Measurements from ENCODE around the gene PDE10A.

The PDE10A gene

DNA sequence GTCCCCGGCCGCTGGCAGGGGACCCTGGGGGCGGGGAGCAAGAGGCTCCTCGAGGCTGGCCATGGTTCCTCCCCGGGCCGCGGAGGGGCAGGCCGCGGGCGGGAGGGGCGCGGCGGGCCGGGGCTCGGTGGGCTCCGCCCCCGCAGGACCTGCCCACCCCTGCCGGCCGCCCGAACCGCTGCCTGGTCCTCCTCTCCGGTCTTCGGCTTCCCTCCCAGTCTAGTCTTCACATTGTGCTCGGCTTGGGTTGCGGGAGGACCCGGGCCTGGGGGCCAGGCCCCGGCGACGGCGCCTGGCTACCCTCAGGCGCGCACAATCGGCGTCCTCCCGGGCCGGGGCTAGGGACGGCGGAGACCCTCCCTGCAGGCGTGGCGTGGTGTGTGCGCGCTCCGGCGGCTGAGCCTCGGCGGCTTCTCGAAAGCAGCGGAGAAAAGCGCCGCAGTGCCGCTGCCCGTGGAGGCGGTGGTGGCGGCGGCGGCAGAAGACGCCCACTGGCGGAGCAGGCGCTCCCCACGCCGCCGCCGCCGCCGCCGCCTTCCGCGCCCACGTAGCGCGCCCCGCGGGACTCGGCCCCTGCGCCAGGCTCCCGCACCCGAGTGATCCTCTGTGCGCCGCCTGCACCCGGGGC, at the start of gene PDE10A:
Gene PDE10A, minus strand, starts transcription at position 493 of the 628 bp plus-strand sequence. Its CDS starts 430 bp downstream, at position 63.
- DNase-seq (ENCODE audit: low spot score): no peak

DNA sequence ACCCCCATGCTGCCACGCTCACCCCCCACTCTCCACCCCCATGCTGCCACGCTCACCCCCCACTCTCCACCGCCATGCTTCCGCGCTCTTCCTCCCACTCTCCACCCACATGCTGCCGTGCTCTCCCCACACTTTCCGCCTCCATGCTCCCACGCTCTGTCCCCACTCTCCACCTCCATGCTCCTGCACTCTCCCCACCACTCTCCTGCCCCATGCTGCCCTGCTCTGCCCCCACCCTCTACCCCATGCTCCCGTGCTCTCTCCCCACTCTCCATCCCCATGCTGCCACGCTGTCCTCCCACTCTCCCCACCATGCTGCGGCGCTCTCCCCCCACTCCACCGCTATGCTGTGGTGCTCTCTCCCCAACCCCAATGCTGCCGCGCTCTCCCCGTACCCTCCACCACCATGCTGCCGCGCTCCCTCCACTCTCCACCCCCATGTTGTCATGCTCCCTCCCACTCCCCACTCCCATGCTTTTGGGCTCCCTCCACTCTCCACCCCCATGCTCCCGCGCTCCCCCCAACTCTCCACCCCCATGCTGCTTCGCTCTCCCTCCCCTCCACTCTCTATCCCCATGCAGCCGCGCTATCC, 46.0 kb upstream of the PDE10A start:
- DNase-seq (ENCODE audit: low spot score): no peak

DNA sequence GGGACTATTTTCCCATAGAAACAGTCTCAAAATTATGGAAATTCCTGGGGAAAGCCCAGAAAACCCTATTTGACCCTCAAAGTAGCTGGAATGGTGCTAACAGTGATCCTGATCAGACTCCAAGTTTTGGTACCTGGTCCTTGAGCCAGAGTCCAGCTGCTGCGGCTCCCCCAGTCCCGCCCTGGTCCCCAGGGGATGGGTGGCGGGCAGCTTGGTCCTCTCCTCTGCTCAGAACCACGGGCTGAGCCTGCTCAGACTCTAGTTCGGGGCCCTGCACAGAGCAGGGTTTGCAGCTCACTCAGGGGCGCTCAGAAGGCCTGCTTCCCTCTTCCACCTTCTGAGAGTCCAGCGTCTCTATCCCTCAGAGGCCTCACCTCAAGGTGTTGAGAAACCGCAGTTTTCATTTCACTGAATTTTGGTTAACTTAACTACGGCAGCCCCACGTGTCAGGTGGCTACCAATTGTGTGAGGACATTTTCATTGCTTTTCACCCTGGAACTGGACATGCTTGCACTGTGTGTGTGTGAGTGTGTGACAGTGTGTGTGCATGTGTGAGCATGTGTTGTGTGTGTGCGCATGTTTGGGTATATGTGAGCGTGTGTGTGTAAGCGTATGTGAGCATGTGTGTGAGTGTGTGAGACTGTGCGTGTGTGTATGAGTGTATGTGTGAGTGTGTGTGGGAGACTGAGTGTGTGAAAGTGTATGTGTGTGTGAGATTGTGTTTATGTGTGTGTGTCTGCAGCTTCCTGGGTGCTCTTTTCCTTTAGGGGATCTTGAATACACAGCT, 44.2 kb upstream of the PDE10A start:
- DNase-seq (ENCODE audit: low spot score): no peak

DNA sequence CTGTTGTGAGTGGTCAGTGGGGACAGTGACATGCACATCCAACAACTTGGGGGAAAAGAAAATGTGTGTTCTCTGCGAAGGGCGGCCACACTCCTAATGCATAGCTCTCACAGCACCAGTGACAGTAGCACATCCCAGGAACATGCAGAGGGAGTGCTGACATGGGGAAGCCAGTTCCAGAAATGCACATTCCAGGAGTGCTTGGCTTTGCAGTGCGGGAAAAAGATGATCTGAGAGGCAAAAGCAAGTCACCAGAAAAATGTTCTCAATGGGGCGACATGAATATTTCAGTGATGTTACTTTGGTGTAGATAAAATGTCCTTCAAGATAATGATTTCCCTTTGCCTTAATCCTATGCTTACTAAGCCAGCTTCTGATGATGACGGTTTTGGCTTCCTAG, 42.9 kb upstream of the PDE10A start:
- DNase-seq (ENCODE audit: low spot score): no peak

DNA sequence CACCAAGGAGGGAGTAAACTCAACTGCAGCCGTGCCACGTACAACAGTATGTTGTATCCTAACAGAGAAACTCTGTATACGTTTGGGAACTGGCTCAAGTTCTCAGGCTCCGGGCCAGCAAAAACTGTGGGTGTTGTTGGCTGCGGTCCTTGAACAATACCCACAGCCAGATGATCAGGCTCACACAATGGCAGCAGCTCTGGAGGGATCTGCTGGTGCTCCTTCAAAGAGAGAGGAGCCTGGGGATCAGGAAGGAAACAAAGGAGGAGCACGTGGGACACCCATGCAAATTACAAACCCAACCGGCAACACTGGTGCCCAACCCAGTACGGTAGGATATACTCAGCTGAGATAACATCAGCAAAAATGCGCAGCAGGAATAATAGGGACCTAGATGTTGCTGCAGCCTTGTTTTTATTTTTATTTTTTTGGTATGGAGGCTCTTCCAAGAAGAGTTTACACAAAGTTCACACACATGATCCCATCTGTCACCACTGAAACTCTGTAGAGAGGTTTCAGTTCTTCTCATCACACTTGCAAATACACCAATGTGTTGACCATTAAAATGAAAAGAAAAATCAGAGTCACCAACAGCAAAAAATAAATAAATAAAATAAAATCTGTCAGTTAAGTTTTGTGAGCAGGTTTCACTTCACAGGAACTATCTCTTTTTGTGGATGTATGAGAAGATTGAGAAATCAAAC, 41.2 kb upstream of the PDE10A start:
- DNase-seq (ENCODE audit: low spot score): no peak

DNA sequence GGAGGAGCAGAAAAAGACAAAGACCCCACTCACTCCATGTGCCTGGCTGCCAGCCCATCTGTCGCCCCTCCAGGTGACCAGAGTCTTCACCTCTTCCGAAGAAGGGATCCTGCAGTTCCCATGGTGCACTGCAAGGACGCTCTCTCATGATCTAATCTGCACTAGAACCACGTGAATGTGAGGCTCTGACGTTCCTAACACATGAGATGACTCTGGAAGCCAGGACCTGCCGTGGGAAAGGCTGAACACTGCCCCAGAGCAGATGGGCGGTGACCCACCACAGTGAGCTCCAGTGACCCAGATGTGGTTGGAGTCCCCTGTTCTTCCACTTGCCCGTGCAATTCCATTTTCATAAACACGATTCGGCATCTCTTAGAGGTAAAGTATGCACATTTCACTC, 39.6 kb upstream of the PDE10A start:
- DNase-seq (ENCODE audit: low spot score): no peak

DNA sequence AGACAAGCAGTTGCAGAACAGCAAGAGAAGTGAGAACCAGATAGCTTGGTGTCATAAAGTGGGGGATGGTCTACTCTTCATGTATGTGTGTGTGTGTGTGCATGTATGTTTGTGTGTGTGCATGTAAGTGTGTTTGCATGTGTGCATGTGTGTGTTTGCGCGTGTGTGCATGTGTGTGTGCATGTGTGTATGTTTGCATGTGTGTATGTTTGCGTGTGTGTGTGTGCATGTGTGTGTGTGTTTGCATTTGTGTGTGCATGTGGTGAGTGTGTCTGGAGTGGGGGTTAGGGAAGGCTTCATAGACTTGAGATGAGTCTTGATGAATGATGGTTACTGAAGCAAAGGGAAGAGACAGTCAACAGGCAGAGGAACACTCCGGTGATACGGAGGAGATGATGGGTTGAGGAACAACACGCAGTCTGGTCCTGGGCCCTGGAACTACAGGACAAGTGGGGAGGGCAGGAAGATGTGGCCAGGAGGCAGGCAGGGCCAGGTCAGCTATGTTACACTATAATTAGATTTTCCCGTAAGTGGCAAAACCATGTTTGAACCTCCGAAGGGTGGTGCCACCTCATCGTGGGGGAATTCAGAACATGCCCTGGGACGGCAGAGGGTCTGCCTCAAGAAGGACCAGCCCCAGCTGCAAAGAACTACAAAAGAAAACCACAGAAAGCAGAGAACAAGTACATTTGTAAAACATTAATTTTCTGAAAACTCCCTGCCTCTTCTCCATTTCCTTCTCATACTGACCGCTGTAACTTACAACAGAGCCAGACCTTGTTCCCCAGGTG, 38.7 kb upstream of the PDE10A start:
- DNase-seq (ENCODE audit: low spot score): no peak

DNA sequence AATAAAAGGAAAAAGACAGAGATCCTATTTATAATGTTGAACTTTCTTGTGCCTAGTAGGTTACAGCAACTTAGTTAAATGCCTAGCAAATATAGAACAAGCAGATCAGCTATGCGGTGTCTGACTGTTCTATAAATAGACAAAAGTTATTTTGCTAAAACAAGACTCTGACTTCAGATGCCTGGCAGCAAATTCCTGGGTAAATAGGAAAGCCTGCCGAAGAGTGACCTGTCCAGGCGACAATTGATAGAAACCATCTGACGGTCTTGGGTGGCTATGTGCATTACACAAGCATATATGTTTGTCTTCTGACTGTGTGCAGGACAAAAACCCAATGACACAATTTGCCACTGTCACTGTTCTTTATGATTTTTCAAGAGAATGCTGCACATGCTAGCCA, 38.0 kb upstream of the PDE10A start:
- no peak for DNase-seq (ENCODE audit: low spot score)

DNA sequence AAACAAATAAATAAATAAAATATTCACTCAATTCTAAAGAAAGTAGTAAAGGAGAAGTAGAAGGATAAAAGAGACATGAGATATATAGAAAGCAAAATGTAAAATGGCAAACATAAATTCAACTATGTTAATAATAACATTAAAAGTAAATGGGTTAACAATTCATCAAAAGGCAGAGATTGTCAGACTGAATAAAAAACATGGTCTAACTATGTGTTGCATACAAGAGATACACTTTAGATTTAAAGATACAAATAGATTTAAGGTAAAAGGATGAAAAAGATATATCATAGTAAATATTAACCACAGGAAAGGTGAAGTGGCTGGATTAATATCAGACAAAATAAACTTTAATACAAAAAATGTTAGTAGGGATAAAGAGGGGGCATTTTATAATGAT, 35.8 kb upstream of the PDE10A start:
- no peak for DNase-seq (ENCODE audit: low spot score)

DNA sequence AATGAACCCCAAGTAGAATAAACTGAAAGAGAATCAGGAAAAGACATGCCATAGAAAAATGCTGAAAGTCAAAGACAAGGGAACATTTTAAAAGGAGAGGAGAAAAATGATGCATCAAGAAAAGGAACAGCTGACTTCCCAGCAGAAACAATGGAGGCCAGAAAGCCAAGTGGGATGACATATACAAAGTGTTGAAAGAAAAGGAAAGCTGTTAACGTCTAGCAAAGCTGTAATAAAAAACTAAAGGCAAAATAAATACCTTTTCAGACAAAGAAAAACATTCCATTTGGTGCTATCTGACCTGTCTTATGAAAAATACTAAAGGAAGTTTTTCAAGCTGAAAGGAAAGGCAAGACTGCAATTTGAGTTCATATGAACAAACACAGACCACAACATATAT, 34.1 kb upstream of the PDE10A start:
- DNase-seq (ENCODE audit: low spot score): no peak

DNA sequence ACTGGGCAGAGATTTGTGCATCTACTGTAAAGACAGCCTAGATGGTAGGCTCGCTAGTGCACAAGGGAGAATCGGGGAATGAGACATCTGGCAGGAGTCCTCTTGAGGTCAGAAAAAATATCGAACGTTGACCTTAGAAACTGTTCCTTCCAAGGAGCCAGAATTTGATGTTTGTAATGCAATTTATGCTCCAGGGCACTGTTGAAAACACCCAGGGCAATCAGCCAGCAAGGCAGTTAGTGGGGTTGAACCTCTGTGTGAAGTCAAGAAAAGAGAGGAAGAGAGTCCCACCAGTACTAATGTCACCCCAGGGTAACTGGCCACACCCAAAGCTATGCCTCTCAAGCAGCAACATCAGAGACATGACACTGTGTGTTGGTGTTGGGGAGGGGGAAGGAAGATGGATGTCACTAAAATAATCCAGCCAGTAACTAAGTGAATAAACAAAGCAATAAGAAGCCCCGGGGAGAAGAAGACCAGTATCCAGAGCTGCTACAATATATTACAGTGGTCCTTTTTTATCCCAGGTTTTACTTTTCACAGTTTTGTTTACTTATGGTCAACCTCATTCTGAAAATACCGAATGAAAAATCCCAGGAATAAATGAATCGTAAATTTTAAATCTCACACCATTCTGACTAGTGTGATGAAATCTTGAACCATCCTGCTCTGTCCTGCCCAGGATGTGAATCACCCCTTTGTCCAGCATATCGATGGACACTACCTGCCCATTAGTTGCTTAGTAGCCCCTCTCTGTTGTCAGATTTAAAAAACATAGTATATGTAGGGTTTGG, 32.9 kb upstream of the PDE10A start:
- no peak for DNase-seq (ENCODE audit: low spot score)

DNA sequence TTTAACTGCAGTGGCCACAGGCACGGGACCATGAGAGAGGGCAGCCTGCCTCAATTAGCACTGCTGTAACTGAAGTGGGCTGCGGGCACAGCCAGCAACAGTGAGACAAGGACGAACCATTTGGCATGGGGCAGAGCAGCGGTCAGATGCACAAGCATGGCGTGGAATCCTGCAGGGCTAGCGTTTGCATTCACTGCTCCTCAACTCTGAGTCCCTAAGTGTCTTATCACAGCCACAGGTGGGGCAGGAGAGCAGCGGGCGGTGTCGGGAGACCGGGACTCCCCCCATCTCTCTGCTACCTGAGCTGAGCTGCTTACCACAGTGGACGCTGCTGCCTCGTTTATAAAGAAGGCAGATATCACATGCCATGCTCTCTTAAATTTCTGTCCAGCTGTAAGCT, 31.3 kb upstream of the PDE10A start:
- no peak for DNase-seq (ENCODE audit: low spot score)

DNA sequence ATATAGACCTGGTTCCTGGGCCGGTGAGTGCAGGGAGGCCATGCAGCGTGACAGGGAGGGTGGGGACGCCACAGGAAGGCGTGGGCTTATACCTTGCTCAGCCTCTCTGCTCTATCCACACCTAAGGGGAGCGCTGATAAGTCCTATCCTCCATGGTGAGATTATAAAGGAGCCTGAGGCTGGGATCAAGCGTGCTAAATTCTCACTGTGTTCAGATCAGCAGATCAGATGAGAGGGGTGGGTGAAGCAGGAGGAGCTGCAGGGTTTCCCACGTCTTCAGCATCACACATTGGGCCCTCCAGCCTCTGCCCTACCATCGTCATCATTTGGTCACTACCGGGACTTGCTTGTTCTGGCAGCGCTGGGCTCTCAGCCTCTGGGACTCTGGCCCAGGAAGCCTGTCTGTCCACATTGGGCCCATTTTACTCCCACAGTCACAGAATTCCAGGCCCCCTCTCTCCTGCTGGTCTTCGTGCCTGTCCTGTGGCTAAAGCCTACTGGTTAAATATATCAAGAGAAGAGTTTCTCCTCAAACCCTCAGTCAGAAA, 29.1 kb upstream of the PDE10A start:
- no peak for DNase-seq (ENCODE audit: low spot score)

DNA sequence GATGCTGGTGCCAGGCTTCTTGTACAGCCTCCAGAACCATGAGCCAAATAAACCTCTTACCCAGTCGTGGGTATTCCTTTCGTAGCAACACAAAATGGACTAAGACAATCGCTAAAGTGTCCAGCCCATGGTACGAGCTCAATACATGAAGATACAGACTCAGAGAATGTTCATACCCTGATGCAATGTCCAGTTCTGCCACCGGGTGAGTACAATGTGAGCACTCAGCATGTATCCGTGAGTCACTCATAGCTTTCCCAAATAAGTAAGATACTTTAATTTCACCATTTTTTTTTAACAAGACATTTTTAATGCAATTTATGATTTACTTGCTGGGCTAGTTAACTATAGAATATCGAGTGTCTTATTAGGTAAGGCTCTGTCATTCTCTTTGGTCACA, 26.7 kb upstream of the PDE10A start:
- DNase-seq (ENCODE audit: low spot score): no peak

DNA sequence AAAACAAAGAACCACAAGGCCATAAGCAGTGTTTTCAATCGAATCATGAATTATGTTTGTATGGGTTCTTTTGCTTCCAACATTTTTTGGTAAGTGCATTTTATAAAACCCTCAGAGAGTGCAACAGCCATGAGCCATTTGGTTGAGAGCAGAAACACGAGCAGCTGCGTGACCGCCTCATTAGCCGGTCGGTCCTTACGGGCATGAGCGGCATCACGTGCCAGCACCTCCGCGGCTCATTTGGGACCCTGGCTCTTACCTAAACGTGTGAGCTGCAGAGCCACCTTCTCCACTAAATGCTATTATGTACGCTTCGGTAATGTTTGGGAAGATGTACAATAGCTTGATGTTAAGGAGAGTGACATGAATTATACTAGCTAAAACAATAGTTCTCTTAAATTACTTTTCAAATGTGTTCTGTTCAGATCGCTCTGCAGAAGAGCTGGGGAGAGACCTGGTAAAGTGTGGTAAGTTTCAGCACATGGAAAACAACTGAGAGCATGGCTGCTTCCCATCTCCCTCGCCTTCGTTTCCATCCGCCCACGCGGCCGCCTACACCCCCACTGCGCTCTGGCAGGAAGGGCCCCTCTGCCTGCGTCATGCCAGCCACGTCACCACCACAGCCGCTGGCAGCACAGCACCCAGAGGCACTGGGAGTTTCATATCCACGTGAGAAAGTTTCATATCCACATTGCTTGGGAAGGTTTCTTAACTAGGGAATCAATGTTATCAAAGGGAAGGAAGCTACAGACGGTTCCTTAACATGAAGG, 23.7 kb upstream of the PDE10A start:
- no peak for DNase-seq (ENCODE audit: low spot score)

DNA sequence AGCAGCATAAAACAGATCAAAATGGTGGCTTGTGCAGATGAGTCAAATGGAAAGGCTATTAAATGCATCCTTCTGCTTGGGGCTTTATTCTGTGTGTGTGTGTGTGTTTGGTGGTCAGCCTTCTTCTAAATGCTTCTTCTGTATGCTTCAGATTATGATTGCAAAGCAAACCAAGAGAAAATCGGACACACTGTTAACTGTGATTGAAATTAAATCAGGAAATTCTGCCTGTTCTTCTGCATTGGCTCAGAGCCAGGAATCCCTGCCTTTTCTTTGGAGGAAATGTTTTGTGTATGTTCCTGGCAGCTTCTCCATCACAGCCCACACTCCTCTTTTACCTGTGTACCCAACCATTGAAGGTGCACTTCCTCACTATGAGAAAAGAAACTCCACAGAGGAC, 22.3 kb upstream of the PDE10A start:
- DNase-seq (ENCODE audit: low spot score): no peak

DNA sequence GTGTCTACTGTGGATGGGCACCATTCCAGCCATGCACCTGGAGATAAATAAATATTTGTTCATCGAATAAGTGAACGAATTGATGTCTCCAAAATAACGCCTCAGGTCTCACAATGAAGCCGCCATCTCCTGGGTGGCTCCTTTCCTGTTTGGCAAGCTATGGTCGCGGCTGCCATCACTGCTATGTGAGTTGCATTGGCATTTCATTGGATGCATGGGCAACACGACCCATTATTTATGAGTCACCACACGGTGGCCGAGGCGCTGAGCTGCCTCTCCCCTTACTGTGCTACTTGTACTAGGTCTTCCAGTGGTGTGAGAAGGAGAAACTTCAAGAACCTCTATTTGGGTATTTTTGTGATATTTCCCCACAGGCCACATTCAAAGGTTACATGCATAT, 21.3 kb upstream of the PDE10A start:
- no peak for DNase-seq (ENCODE audit: low spot score)

DNA sequence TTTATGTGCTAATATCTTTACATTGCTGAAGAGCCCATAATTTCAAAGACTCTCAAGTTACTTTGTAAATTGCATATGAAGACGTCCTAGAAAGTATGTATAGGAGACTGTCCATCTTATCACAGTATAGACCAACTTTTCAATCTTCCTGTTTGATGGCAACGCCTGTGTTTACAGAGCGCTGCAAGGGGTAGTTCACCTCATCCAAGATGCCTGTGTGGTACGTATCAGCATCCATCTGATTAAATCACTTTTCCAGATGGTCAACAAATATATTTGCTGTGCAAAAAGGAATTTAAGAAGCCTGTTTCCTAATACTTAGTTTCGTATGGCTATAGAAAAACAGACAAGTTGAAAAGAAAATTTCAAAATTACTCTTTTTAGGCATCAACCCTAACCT, 17.9 kb upstream of the PDE10A start:
- no peak for DNase-seq (ENCODE audit: low spot score)

DNA sequence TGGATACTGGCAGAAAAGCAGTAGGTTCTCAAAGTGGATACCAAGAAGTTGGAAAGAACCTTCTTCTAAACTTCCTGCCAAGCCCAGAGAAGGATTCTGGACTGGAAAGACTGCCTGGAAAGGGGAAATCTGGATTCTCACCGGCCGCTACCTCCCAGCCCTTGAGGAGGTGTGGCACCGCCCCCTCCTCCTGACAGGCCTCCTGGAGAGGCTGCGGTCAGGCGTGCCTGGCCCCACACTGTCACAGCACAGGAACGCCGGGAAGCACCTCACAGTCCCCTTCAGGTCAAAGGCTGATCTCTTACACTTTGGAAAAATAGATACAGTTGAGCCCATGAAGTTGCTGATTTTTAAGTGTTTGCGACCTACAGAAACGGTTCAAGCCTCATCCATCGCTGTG, 16.3 kb upstream of the PDE10A start:
- no peak for DNase-seq (ENCODE audit: low spot score)

DNA sequence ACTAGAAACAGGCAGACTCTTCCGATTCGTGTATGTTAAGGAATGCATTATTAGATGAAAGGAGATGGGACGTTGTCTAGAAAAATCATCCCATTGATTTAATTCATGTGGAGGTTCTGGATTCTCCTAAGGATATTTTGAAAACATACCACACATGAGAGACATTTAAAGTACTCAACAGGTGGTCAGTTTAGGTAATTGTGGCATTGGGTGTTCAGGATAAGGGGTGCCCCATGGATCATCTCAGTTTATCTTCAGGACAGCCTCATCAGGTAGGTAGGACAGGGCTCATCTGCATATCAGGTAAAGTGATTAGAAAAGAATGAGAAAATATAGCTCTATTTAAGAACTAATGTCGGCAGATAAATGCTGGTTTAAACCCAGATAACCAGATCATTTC, 15.9 kb upstream of the PDE10A start:
- no peak for DNase-seq (ENCODE audit: low spot score)

Measured in hematopoietic multipotent progenitor cell treated with erythropoietin and hydrocortisone succinate and interleukin-3 and kit ligand, for 17 days (in vitro differentiated cells).